Measurements from ENCODE around the gene C1orf226. TPM values are rescaled to one million over a fixed set of nuclear protein-coding genes. Genes with fewer than 3 reads are reported as not detected.

Gene C1orf226
- total and polyA plus RNA-seq, 2 of the 8 experiments (the other 6 are each of a cell fraction or from before 2014, with no cell fraction given) = 8.2 to 18.8 TPM

DNA sequence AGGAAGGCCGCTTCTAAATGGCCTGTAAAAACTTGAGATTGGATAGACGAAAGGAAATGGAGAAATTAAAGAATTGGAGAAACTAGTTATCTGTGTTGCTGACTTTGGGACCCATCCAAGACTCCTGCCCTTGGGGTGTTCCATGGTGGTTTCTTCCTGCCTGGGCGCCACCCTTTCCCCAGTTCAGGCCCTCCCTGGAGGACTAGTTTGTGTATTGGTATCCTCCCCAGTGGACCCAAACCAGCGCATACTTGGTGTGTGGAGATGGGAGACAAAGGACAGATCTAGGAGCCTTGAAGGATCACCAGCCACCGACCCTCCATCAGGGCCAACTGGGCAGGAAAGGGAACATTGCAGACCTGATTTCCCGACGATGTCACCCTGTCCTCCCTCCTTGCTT, 12.0 kb upstream of the C1orf226 start (continued):
- TF ChIP-seq JUND (IDR thresholded peaks at IDR 0.05; ENCODE audit: low read length) (no peak), TCF12 (IDR thresholded peaks at IDR 0.05; ENCODE audit: low read depth, low read length) (no peak), MAFK (IDR thresholded peaks at IDR 0.05; ENCODE audit: low read depth, low read length) (no peak), TBP (IDR thresholded peaks at IDR 0.05; ENCODE audit: low read depth, low read length) (no peak)

Measured in H1 (cell line).